Panc1 (cell line): ENCODE data around the gene EYS. TPM values are rescaled to one million over a fixed set of nuclear protein-coding genes. Genes with fewer than 3 reads are reported as not detected.

Experiments
- ATAC-seq: fragments of 200-7000 bp; cut with Tn5 transposase; 2 replicates; pipeline ENCODE4 v1.9.1; 2020; ENCODE audit warnings: mild to moderate bottlenecking, moderate library complexity
- BruUV-seq: library from RNA; stranded (reverse); fragments of 400-500 nt; replicated peaks from 2 replicates; lab custom pipeline; 2021; lab: Mats Ljungman, UMichigan
- CTCF ChIA-PET: fragments of 300-600 bp; sonication (Branson Sonifier 250); formaldehyde crosslinking; loops from one replicate; lab custom pipeline; 2022; ENCODE audit warnings: antibody characterized with exemption; lab: Charles Lee
- POLR2A ChIA-PET: fragments of 300-600 bp; sonication (Branson Sonifier 250); formaldehyde crosslinking; loops from one replicate; lab custom pipeline; 2022; ENCODE audit warnings: antibody characterized with exemption; lab: Charles Lee
- DNase-seq: peaks from one replicate; pipeline ENCODE4 v3.0.0-alpha.2; 2010; ENCODE audit warnings: low read depth, low spot score
- H3K27ac ChIP-seq: 2 replicates; pipeline ENCODE4 v1.5.1; 2011; ENCODE audit warnings: mild to moderate bottlenecking, low read length, inconsistent platforms
- H3K27me3 ChIP-seq: fragments of 200-500 bp; sonication (Bioruptor generic); 2 replicates; pipeline ENCODE4 v1.6.0; 2014; ENCODE audit warnings: low read length, inconsistent platforms; ENCODE audit not compliant: control insufficient read depth, insufficient read depth
- H3K36me3 ChIP-seq: fragments of 200-500 bp; sonication (Bioruptor generic); 2 replicates; pipeline ENCODE4 v1.5.1; 2014; ENCODE audit warnings: inconsistent platforms, mild to moderate bottlenecking, low read length, moderate library complexity; ENCODE audit not compliant: control insufficient read depth, insufficient read depth
- H3K4me1 ChIP-seq: 2 replicates; pipeline ENCODE4 v1.5.1; 2011; ENCODE audit warnings: inconsistent platforms, mild to moderate bottlenecking, low read length, moderate library complexity; ENCODE audit not compliant: control insufficient read depth, insufficient read depth
- H3K4me3 ChIP-seq, 2 experiments: 2 replicates each; pipeline ENCODE4 v1.5.1; 2011 to 2012; ENCODE audit warnings: low read depth in 2 of 2, low read length in 2 of 2, mild to moderate bottlenecking in 2 of 2, inconsistent platforms in 1 of 2, moderate library complexity in 1 of 2
- H3K9me3 ChIP-seq: fragments of 200-500 bp; sonication (Bioruptor generic); 2 replicates; pipeline ENCODE4 v1.5.1; 2014; ENCODE audit warnings: low read depth, mild to moderate bottlenecking, inconsistent platforms, low read length, moderate library complexity; ENCODE audit not compliant: control insufficient read depth, insufficient read depth
- POLR2AphosphoS5 ChIP-seq: IDR thresholded peaks from 2 replicates; pipeline ENCODE4 v1.6.1; 2012; ENCODE audit warnings: mild to moderate bottlenecking, low read depth, low read length, moderate library complexity
- SIN3A ChIP-seq: IDR thresholded peaks from 2 replicates; pipeline ENCODE4 v1.6.1; 2012; ENCODE audit warnings: low read depth, mild to moderate bottlenecking, low read length, moderate library complexity, borderline replicate concordance; ENCODE audit not compliant: insufficient read depth
- TCF7L2 ChIP-seq: IDR thresholded peaks from 2 replicates; pipeline ENCODE4 v1.6.1; 2011; ENCODE audit warnings: mild to moderate bottlenecking, low read depth, low read length, inconsistent platforms
- in situ Hi-C: cut with HindIII; loops from 2 replicates; pipeline ENCODE4 v1.10.0; 2016; ENCODE audit warnings: low sequenced_read_pairs, low pct_unique_long_range_greater_than_20kb
- intact Hi-C: fragments of 100-400 bp; cut with micrococcal nuclease; formaldehyde crosslinking; loops from one replicate; pipeline ENCODE4 v1.10.0; 2022; ENCODE audit not compliant: unreplicated experiment
- total RNA-seq: library from RNA; stranded (reverse); gene quantifications from one replicate; pipeline ENCODE4 v1.2.1, GENCODE V29; 2021; ENCODE audit not compliant: unreplicated experiment
- TF ChIP-seq, protein P1 (sequence below): fragments of 450-650 bp; IDR thresholded peaks from 2 replicates; pipeline ENCODE4 v1.5.1; 2017; ENCODE audit warnings: mild to moderate bottlenecking
- TF ChIP-seq, protein P2 (sequence below), 2 experiments: IDR thresholded peaks; 2 replicates each; pipeline ENCODE4 v1.6.1; 2011 to 2012; ENCODE audit warnings: low read depth in 2 of 2, control low read depth in 1 of 2, low read length in 1 of 2, mild to moderate bottlenecking in 1 of 2, moderate library complexity in 1 of 2; ENCODE audit not compliant: insufficient read depth in 1 of 2

The EYS gene
- total RNA-seq, 1 experiment from 2014 or later = not detected

DNA sequence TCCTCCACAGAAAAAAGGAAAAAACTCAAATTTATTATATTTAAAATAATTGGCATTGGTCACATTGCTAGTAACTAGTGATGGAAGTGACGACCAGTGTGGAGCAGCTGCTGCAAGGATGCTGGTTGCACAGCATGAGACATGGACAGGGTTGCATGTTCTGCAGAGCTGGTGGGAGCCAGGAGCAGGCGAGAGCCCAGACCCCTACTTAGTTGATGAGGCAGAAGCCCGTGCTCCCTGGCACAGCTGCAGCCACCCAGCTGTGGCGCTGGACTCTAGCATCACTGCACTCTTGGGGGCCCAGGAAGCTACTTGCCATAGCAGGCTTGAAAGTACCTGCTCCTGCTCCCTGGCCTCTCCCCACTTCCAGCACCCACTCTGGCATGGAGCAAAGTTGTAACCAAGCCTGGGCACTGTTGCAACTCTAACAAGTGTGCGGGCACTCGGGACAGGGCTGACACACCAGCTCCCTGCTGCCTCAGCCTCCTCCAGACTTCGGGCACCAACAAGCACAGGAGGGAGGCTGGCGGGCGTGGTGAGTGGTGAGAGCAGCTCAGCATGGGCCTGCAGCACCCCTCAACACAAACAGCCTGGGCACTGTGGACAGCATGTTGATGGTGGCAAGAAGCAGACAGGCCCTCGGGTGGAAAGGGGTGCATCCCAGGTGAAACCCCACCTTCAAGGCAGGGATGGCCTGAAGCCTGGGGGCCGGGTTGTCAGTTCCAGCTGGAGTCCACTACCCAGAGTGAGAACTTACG is 69.6 kb downstream of the EYS start:
- H3K9me3 ChIP-seq = no peaks in the 10 kb centered on the region
- intact Hi-C loops (no loop called here), in situ Hi-C loops (no loop called here)
- no peak overlapping the region for H3K4me3 ChIP-seq
- TF ChIP-seq, protein P1, sequence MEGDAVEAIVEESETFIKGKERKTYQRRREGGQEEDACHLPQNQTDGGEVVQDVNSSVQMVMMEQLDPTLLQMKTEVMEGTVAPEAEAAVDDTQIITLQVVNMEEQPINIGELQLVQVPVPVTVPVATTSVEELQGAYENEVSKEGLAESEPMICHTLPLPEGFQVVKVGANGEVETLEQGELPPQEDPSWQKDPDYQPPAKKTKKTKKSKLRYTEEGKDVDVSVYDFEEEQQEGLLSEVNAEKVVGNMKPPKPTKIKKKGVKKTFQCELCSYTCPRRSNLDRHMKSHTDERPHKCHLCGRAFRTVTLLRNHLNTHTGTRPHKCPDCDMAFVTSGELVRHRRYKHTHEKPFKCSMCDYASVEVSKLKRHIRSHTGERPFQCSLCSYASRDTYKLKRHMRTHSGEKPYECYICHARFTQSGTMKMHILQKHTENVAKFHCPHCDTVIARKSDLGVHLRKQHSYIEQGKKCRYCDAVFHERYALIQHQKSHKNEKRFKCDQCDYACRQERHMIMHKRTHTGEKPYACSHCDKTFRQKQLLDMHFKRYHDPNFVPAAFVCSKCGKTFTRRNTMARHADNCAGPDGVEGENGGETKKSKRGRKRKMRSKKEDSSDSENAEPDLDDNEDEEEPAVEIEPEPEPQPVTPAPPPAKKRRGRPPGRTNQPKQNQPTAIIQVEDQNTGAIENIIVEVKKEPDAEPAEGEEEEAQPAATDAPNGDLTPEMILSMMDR = no peak
- TF ChIP-seq SIN3A (no peak), TCF7L2 (no peak), POLR2AphosphoS5 (no peak)
- TF ChIP-seq, protein P2, sequence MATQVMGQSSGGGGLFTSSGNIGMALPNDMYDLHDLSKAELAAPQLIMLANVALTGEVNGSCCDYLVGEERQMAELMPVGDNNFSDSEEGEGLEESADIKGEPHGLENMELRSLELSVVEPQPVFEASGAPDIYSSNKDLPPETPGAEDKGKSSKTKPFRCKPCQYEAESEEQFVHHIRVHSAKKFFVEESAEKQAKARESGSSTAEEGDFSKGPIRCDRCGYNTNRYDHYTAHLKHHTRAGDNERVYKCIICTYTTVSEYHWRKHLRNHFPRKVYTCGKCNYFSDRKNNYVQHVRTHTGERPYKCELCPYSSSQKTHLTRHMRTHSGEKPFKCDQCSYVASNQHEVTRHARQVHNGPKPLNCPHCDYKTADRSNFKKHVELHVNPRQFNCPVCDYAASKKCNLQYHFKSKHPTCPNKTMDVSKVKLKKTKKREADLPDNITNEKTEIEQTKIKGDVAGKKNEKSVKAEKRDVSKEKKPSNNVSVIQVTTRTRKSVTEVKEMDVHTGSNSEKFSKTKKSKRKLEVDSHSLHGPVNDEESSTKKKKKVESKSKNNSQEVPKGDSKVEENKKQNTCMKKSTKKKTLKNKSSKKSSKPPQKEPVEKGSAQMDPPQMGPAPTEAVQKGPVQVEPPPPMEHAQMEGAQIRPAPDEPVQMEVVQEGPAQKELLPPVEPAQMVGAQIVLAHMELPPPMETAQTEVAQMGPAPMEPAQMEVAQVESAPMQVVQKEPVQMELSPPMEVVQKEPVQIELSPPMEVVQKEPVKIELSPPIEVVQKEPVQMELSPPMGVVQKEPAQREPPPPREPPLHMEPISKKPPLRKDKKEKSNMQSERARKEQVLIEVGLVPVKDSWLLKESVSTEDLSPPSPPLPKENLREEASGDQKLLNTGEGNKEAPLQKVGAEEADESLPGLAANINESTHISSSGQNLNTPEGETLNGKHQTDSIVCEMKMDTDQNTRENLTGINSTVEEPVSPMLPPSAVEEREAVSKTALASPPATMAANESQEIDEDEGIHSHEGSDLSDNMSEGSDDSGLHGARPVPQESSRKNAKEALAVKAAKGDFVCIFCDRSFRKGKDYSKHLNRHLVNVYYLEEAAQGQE (IDR thresholded peaks at IDR 0.05; ENCODE audit: insufficient read depth in 1 of 2, low read depth in 2 of 2, low read length in 1 of 2) = no peak
- H3K36me3 ChIP-seq = no peaks in the 10 kb centered on the region
- DNase-seq (no peak), ATAC-seq (no peak)
- BruUV-seq = no TSS peak
- no peak overlapping the region for H3K27ac ChIP-seq
- no peaks in the 10 kb centered on the region for H3K27me3 ChIP-seq
- no peaks in the 10 kb centered on the region for H3K4me1 ChIP-seq
- ChIA-PET POLR2A (no interaction called here), CTCF (no interaction called here)

- ChIA-PET CTCF (no interaction called here), POLR2A (no interaction called here)
- DNase-seq (no peak), ATAC-seq (no peak)
- no peak overlapping the region for H3K4me3 ChIP-seq
- H3K36me3 ChIP-seq = no peaks in the 10 kb centered on the region
- no peaks in the 10 kb centered on the region for H3K9me3 ChIP-seq
- no peaks in the 10 kb centered on the region for H3K27me3 ChIP-seq
- TF ChIP-seq POLR2AphosphoS5 = no peak
- TF ChIP-seq TCF7L2 = no peak
- TF ChIP-seq, protein P1 = no peak
- no peak for TF ChIP-seq SIN3A
- TF ChIP-seq, protein P2 (IDR thresholded peaks at IDR 0.05; ENCODE audit: insufficient read depth in 1 of 2, low read depth in 2 of 2, low read length in 1 of 2) = no peak
- intact Hi-C loops = no loop called here
- BruUV-seq = no TSS peak
- no peaks in the 10 kb centered on the region for H3K4me1 ChIP-seq
- in situ Hi-C loops = no loop called here
- H3K27ac ChIP-seq = no peak overlapping the region
Measured at GRCh38 chr6:65633501-65633900, 73.5 kb downstream of the EYS start.
